Karpas-422 (cell line): ENCODE data around the gene KCND3. TPM values are rescaled to one million over a fixed set of nuclear protein-coding genes. Genes with fewer than 3 reads are reported as not detected.

Source experiments
- DNase-seq: peaks from one replicate; pipeline ENCODE4 v3.0.0-alpha.2; 2015
- H2AFZ ChIP-seq: fragments of 200-600 bp; sonication (generic); 2 replicates; pipeline ENCODE4 v1.6.1; 2014; ENCODE audit warnings: antibody characterized with exemption, low read length, mixed read lengths
- H3K27ac ChIP-seq: fragments of 200-600 bp; sonication (generic); 2 replicates; pipeline ENCODE4 v1.5.1; 2014; ENCODE audit warnings: mild to moderate bottlenecking, low read length, moderate library complexity
- H3K27me3 ChIP-seq: fragments of 200-600 bp; sonication (generic); 2 replicates; pipeline ENCODE4 v1.6.1; 2014; ENCODE audit warnings: low read length, mixed read lengths
- H3K36me3 ChIP-seq: fragments of 200-600 bp; sonication (generic); 2 replicates; pipeline ENCODE4 v1.6.1; 2014; ENCODE audit warnings: low read length, mixed read lengths; ENCODE audit not compliant: insufficient read depth
- H3K4me1 ChIP-seq: fragments of 200-600 bp; sonication (generic); 2 replicates; pipeline ENCODE4 v1.6.1; 2014; ENCODE audit warnings: mild to moderate bottlenecking, low read length, mixed read lengths
- H3K4me2 ChIP-seq: fragments of 200-600 bp; sonication (generic); 2 replicates; pipeline ENCODE4 v1.6.1; 2014; ENCODE audit warnings: low read length, low read depth, mild to moderate bottlenecking; ENCODE audit not compliant: poor library complexity, severe bottlenecking
- H3K4me3 ChIP-seq: fragments of 200-600 bp; sonication (generic); 2 replicates; pipeline ENCODE4 v1.5.1; 2014; ENCODE audit warnings: mild to moderate bottlenecking, antibody characterized with exemption, low read length, mixed read lengths
- H3K79me2 ChIP-seq: fragments of 200-600 bp; sonication (generic); 2 replicates; pipeline ENCODE4 v1.6.1; 2014; ENCODE audit warnings: mild to moderate bottlenecking, low read length, mixed read lengths
- H3K9ac ChIP-seq: fragments of 200-600 bp; sonication (generic); 2 replicates; pipeline ENCODE4 v1.6.0; 2014; ENCODE audit warnings: low read length
- H3K9me2 ChIP-seq: fragments of 200-600 bp; sonication (generic), shearing (Covaris generic); replicated peaks from 2 replicates; pipeline ENCODE4 v1.6.0; 2014; ENCODE audit warnings: mild to moderate bottlenecking, low read length, moderate library complexity; ENCODE audit not compliant: insufficient read depth
- H3K9me3 ChIP-seq: fragments of 300-700, 200-600 bp; sonication (generic); 2 replicates; pipeline ENCODE4 v1.6.1; 2014; ENCODE audit warnings: low read length, mixed read lengths
- H4K20me1 ChIP-seq: fragments of 200-600 bp; sonication (generic); 2 replicates; pipeline ENCODE4 v1.6.1; 2014; ENCODE audit warnings: mild to moderate bottlenecking, antibody characterized with exemption, low read length, low read depth; ENCODE audit not compliant: insufficient read depth
- total RNA-seq: library from RNA; depleted of rRNA; stranded (reverse); fragments of >200 nt; shearing (Covaris generic); gene quantifications from 2 replicates; pipeline ENCODE4 v1.2.3, GENCODE V29; 2014; ENCODE audit warnings: low replicate concordance

The KCND3 gene
- total RNA-seq, 1 experiment from 2014 or later, result not detected

DNA sequence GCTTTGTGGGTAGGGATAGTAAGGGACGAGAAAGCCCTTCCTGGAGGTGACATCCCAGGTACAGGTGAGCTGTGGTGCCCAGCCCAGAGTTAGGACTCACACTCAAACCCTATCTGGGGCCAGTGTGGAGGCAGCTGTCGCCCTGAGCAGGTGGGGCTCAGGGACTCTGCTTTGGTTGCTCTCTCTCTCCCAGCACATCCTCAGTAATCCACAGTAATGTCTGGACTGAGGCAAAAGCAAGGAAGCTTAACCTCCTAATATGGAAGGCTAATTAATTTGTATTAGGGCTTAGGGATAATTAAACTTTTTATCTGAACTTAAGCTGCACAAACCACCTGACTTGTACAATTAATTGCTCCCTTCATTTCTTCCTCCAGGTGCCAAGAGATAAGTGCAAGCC lies 195.5 kb downstream of the KCND3 start:
- no peaks in the 10 kb centered on the region for H3K9me2 ChIP-seq
- H2AFZ ChIP-seq, result no peak overlapping the region
- H3K9ac ChIP-seq, result no peak overlapping the region
- no peak overlapping the region for H3K27ac ChIP-seq
- no peaks in the 10 kb centered on the region for H3K79me2 ChIP-seq
- no peak overlapping the region for H3K4me2 ChIP-seq
- no peaks in the 10 kb centered on the region for H3K4me1 ChIP-seq
- no peaks in the 10 kb centered on the region for H3K36me3 ChIP-seq
- H3K9me3 ChIP-seq, result no peaks in the 10 kb centered on the region
- no peaks in the 10 kb centered on the region; the same call in 1 of the 2 replicates for H3K27me3 ChIP-seq
- no peak overlapping the region for H3K4me3 ChIP-seq
- DNase-seq, result no peak
- H4K20me1 ChIP-seq, result no peaks in the 10 kb centered on the region

DNA sequence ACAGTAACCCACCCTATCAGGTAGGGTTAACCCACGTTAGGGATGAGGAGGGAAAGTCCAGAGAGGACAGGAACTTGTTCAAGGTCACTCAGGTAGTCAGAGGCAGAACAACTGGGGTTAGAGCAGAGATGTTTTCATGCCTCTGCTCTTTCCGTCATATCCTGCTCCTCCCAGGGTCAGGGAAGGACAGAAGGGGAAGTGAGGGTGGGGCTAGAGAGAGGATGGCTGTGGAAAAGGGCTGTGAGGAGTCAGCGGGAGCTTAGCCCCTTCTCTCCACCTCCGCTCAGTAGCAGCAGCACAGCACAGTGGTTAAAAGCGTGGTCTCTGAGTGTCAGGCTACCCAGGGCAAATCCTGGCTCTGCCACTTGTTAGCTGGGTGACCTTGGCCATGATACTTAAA lies 197.2 kb downstream of the KCND3 start:
- H3K9me2 ChIP-seq, result no peaks in the 10 kb centered on the region
- DNase-seq, result no peak
- H4K20me1 ChIP-seq, result no peaks in the 10 kb centered on the region
- no peaks in the 10 kb centered on the region for H3K9me3 ChIP-seq
- no peaks in the 10 kb centered on the region; the same call in 1 of the 2 replicates for H3K27me3 ChIP-seq
- H3K36me3 ChIP-seq, result no peaks in the 10 kb centered on the region
- H3K9ac ChIP-seq, result no peak overlapping the region
- no peak overlapping the region for H3K27ac ChIP-seq
- H3K4me2 ChIP-seq, result no peak overlapping the region
- H3K4me1 ChIP-seq, result no peaks in the 10 kb centered on the region
- no peak overlapping the region for H3K4me3 ChIP-seq
- no peak overlapping the region for H2AFZ ChIP-seq
- H3K79me2 ChIP-seq, result no peaks in the 10 kb centered on the region

DNA sequence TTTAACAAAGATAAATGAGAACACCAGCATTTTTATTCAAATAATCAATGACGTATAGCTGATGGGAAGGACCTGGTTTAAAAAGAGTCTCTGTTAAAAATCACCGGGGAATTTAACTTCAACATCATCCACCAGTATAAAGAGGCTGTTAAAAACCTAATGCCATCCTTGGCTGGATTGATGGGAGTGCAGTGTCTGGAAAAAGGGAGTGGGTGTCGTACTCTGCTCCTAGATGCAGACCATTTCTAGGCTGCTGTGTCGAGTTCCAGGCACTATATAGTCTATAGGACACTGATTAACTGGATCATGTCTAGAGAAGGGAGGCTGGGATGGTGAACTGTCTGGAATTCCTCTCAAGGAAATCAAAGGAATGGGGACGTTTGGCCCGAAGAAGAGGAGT lies 197.7 kb downstream of the KCND3 start:
- H3K79me2 ChIP-seq, result no peaks in the 10 kb centered on the region
- H3K9me3 ChIP-seq, result no peaks in the 10 kb centered on the region
- no peak overlapping the region for H3K9ac ChIP-seq
- no peak overlapping the region for H3K4me3 ChIP-seq
- no peak overlapping the region for H3K27ac ChIP-seq
- no peaks in the 10 kb centered on the region for H3K4me1 ChIP-seq
- no peaks in the 10 kb centered on the region for H3K36me3 ChIP-seq
- no peaks in the 10 kb centered on the region for H4K20me1 ChIP-seq
- H2AFZ ChIP-seq, result no peak overlapping the region
- H3K27me3 ChIP-seq, result no peaks in the 10 kb centered on the region; the same call in 1 of the 2 replicates
- no peak for DNase-seq
- no peaks in the 10 kb centered on the region for H3K9me2 ChIP-seq
- H3K4me2 ChIP-seq, result no peak overlapping the region

DNA sequence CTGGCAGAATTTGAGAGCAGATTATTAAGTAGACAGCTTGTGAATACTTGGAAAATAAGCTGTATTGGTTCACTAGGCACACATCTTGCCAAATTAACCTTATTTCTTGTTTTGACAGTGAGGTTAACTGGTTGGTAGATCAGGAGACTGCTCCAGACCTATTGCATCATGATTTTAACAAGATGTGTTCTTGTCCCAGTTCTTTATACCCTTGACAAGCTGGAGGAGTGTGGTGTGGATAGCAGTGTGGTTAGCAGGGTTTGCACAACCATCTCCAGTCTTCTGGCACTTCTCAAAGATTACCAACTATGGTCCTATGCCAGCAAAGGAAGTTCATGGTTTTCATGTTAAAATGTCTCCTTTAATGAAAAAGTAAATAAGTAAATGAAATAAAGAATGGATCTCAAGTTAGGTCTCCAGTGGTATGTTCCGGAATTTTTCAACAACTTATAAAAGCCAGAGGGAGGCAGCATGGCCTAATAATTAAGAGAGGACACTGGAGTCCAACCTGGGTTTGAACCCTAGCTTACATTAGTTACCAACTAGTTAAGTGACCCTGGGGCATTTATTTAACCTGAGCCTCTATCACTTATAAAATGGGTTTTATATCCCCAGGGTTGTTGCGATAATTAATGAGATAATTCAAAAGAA lies 199.7 kb downstream of the KCND3 start:
- Histone ChIP-seq H3K4me1 (no peaks in the 10 kb centered on the region), H3K4me2 (no peak overlapping the region), H3K9me2 (no peaks in the 10 kb centered on the region), H3K27ac (no peak overlapping the region), H3K36me3 (no peaks in the 10 kb centered on the region), H3K4me3 (no peak overlapping the region), H3K27me3 (no peaks in the 10 kb centered on the region; the same call in 1 of the 2 replicates), H3K9me3 (no peaks in the 10 kb centered on the region), H3K79me2 (no peaks in the 10 kb centered on the region), H3K9ac (no peak overlapping the region), H2AFZ (no peak overlapping the region), H4K20me1 (no peaks in the 10 kb centered on the region)
- DNase-seq, result no peak

DNA sequence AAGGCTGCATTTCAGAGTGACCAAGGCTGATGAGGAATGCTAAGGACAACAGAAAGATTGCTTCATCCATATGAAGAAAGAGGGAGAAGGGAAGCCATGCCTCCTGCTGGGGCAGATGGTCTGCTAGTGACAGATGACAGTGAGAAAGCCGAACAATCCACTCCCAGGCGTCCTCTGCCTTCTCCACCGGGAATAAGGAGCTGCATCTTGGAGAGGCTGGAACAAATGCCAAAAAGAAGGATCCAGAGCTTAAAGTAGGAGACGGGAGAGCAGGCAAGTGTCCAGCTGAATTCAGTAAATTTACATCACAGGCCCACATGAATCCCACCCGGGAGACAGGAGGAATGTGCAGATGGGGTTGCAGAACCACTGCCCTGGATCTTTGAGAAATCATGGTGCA lies 200.3 kb downstream of the KCND3 start:
- H4K20me1 ChIP-seq, result no peaks in the 10 kb centered on the region
- H3K27ac ChIP-seq, result no peak overlapping the region
- H3K4me1 ChIP-seq, result no peaks in the 10 kb centered on the region
- H3K4me2 ChIP-seq, result no peak overlapping the region
- H3K27me3 ChIP-seq, result no peaks in the 10 kb centered on the region; the same call in 1 of the 2 replicates
- no peak overlapping the region for H3K4me3 ChIP-seq
- no peak overlapping the region for H2AFZ ChIP-seq
- H3K9ac ChIP-seq, result no peak overlapping the region
- H3K36me3 ChIP-seq, result no peaks in the 10 kb centered on the region
- DNase-seq, result no peak
- no peaks in the 10 kb centered on the region for H3K79me2 ChIP-seq
- H3K9me2 ChIP-seq, result no peaks in the 10 kb centered on the region
- no peaks in the 10 kb centered on the region for H3K9me3 ChIP-seq

DNA sequence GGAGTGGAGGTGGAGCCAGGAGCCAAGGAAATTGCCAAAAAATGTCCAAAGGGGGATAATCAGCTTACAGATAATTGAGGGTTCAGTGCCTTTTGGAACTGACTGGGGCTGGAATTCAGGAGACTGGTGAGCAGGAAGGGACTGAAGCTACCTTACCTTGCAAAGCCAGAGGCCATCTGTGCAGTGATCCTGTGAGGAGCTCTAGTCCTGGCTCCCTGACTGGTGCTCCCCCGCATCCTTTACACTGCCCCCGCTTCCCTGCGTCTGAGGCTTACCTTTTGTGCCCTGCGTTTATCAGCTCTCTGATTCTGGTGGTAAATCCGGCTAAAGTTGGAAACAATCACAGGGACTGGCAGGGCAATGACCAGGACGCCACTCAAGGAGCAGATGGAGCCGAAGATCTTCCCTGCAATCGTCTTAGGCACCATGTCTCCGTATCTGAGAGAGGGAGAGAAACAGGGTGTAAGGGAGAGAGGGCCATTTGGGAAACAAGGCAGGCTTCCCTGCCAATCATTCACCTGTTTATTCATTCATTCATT lies 202.7 kb downstream of the KCND3 start:
- Histone ChIP-seq H3K27me3 (no peaks in the 10 kb centered on the region), H3K9me3 (no peaks in the 10 kb centered on the region), H3K9me2 (no peaks in the 10 kb centered on the region)

DNA sequence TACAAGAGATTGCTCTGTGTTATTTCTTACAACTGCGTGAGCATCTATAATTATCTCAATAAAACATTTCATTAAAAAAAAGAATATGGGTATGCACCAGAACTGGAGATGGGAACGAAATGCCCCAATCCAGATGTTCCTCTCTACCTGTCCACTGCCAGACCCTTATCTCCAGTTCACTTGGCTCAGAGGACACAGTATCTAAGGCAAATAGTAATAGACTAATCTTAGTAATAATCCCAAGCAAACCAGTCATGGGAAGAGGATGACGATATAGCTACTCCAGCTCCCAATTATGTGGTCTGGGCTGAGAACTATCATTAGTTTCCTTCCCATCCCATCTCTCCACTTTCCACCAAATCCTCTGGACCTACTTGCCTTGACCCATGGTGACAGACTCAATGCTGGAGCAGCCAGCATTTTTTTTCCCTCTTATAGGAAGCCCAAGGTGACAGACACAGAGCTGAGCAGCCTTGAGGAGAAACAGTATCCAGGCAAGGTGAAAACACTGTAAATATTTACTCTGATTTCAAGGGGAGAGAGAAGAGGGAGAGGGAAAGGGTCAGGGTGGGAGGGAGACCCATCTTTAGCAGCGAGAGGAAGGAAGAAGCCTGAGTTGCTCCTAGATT lies 205.1 kb downstream of the KCND3 start:
- Histone ChIP-seq H3K9ac (no peak overlapping the region), H3K36me3 (no peaks in the 10 kb centered on the region), H3K27me3 (no peaks in the 10 kb centered on the region), H3K9me2 (no peaks in the 10 kb centered on the region), H3K4me2 (no peak overlapping the region), H2AFZ (no peak overlapping the region), H4K20me1 (no peaks in the 10 kb centered on the region), H3K9me3 (no peaks in the 10 kb centered on the region), H3K79me2 (no peaks in the 10 kb centered on the region), H3K4me1 (peaks cover 3% of the 10 kb centered on the region; the same call in 1 of the 2 replicates), H3K27ac (no peak overlapping the region), H3K4me3 (no peak overlapping the region)
- DNase-seq, result no peak

More for the DNA sequence above, 202.7 kb downstream of the KCND3 start:
- Histone ChIP-seq H2AFZ (no peak overlapping the region), H3K79me2 (no peaks in the 10 kb centered on the region), H3K4me2 (no peak overlapping the region), H3K36me3 (no peaks in the 10 kb centered on the region), H3K4me3 (no peak overlapping the region), H3K9ac (no peak overlapping the region), H3K4me1 (peaks cover 3% of the 10 kb centered on the region; the same call in 1 of the 2 replicates), H4K20me1 (no peaks in the 10 kb centered on the region), H3K27ac (no peak overlapping the region)
- DNase-seq, result no peak

DNA sequence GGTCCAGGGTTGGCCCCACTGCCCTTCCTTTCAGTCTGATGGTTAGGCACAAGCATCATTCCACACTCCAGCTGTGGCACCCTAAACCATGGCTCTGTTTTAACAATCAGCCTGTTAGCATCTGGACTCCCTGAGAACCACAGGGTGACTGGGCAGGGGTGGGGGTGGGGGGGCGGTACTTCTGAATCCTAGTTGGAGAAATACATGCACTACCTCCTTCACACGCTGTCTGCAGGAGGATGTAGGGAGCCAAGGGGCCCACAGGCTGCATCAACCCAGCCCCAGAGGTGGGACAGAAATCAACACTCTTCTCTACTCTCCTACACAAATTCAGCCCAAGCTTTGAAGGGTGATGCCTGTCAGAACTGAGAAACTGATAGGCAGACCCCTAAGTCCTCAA lies 209.9 kb downstream of the KCND3 start:
- no peaks in the 10 kb centered on the region for H3K9me3 ChIP-seq
- no peaks in the 10 kb centered on the region for H3K9me2 ChIP-seq
- H3K4me2 ChIP-seq, result no peak overlapping the region
- H3K27ac ChIP-seq, result no peak overlapping the region
- DNase-seq, result no peak
- no peaks in the 10 kb centered on the region for H3K79me2 ChIP-seq
- H3K4me3 ChIP-seq, result no peak overlapping the region
- peaks cover 3% of the 10 kb centered on the region; the same call in 1 of the 2 replicates for H3K4me1 ChIP-seq
- no peaks in the 10 kb centered on the region for H4K20me1 ChIP-seq
- H2AFZ ChIP-seq, result no peak overlapping the region
- no peak overlapping the region for H3K9ac ChIP-seq
- no peaks in the 10 kb centered on the region for H3K36me3 ChIP-seq
- H3K27me3 ChIP-seq, result no peaks in the 10 kb centered on the region
